Activated CD4-positive, alpha-beta T cell treated with anti-CD3 and anti-CD28 coated beads, Interleukin-2, amount 10 ng/mL, durations not matched to agents 7 days and 5 days (primary cell): ENCODE results near the gene MMAB. TPM values are rescaled to one million over a fixed set of nuclear protein-coding genes. Genes with fewer than 3 reads are reported as not detected.

Experiments
- CTCF ChIA-PET: fragments of 350-600 bp; sonication (Branson Sonifier 250); formaldehyde crosslinking; loops from one replicate; lab custom pipeline; 2021; ENCODE audit warnings: antibody characterized with exemption; lab: Charles Lee
- POLR2A ChIA-PET: fragments of 350-600 bp; sonication (Branson Sonifier 250); formaldehyde crosslinking; loops from one replicate; lab custom pipeline; 2021; ENCODE audit warnings: antibody characterized with exemption; lab: Charles Lee
- DNase-seq: peaks from one replicate; pipeline ENCODE4 v3.0.0-alpha.2; 2020
- H3K27ac Mint-ChIP-seq: one replicate; pipeline ENCODE4 v1.8.0; 2021; ENCODE audit warnings: mild to moderate bottlenecking, moderate library complexity, mixed read lengths
- H3K27me3 Mint-ChIP-seq: one replicate; pipeline ENCODE4 v1.8.0; 2021; ENCODE audit warnings: mixed read lengths
- H3K36me3 Mint-ChIP-seq: one replicate; pipeline ENCODE4 v1.8.0; 2021; ENCODE audit warnings: low read depth, mixed read lengths
- H3K4me1 Mint-ChIP-seq: one replicate; pipeline ENCODE4 v1.8.0; 2021; ENCODE audit warnings: mixed read lengths
- H3K4me3 Mint-ChIP-seq: one replicate; pipeline ENCODE4 v1.8.0; 2021; ENCODE audit warnings: mild to moderate bottlenecking, moderate library complexity, mixed read lengths
- H3K9me3 Mint-ChIP-seq: one replicate; pipeline ENCODE4 v1.8.0; 2021; ENCODE audit warnings: mixed read lengths
- total RNA-seq, 2 experiments: library from RNA; stranded (reverse); gene quantifications; one replicate each; pipeline ENCODE4 v1.2.3, GENCODE V29; 2021

MMAB gene
- total RNA-seq, 2 experiments from 2014 or later: 21.4 to 25.7 TPM

GRCh38 chr12:109598428-109598854, 25.1 kb upstream of the MMAB start:
- Mint-ChIP-seq H3K27me3 (no peaks in the 10 kb centered on the region), H3K36me3 (peaks cover 2% of the 10 kb centered on the region), H3K4me1 (peaks cover 29% of the 10 kb centered on the region), H3K27ac (no peak overlapping the region), H3K4me3 (no peak overlapping the region), H3K9me3 (no peaks in the 10 kb centered on the region)
- CTCF ChIA-PET: interaction anchor here (0.8 to 3.5 kb wide), 5 partner anchors 11 to 261 kb away, joined by 3 to 24 read pairs (median 4); partner anchors contain the start of genes MMAB and MVK
- POLR2A ChIA-PET: no interaction called here
- no peak for DNase-seq

DNA sequence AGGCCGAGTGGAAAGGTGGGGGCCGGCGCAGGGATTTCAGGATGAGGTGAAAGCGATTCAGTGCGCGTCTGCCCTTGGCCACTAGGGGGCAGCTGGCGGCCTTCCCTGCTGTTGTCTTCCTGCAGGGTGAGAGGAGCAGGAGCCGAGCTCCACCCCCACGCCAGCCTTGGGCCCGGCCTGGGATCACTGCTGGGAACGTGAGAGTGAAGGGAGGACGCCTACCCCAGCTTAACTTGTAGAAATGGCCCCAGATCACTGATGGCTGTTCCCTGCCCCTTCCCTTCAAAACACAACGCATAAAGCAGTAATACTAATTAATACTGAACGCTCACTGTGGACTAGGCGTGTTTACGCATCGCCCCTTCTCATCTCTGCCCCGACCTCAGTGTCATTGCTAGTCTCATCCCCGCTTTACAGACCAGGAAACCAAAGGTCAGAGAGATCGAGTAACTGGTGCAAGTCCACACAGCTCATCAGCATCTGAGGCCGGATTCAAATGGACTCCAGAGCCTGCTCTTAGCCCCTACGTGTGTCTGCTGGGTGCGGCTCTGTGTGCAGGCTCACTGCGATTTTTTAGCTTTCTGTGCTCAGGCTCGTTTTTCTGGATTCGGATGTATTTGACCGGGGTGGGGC, 24.6 kb upstream of the MMAB start:
- Mint-ChIP-seq H3K36me3 (peaks cover 3% of the 10 kb centered on the region), H3K4me1 (peaks cover 29% of the 10 kb centered on the region), H3K9me3 (no peaks in the 10 kb centered on the region), H3K27ac (no peak overlapping the region), H3K27me3 (no peaks in the 10 kb centered on the region), H3K4me3 (no peak overlapping the region)
- CTCF ChIA-PET: interaction anchor here (0.8 to 3.5 kb wide), 8 partner anchors 10 to 261 kb away, joined by 3 to 24 read pairs (median 4); partner anchors contain the start of genes MMAB and MVK
- DNase-seq: peak; percentile 63
- POLR2A ChIA-PET: interaction anchor here (0.6 kb wide), 1 partner anchor 247 kb away, joined by 5 read pairs; no protein-coding TSS in a partner anchor

DNA sequence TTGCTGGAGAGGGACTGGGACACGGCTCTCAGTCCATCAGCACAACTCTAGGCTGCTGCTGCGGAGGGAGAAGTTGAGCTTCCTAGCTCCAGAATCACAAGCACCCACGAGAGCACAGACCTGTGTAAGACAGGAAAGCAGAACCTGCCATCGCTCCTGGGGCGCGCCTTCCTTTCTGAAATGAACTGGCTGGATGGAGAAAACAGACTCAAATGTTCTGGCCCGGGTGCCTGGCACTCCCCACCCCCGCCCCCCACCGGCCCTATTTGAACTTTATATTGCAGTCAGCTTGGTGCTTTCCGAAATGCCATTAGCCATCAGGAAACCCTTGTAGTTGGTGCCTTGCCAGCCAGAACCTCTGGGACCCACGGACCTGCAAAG, 24.1 kb upstream of the MMAB start:
- Mint-ChIP-seq H3K27me3 (peaks cover 2% of the 10 kb centered on the region), H3K27ac (no peak overlapping the region), H3K9me3 (no peaks in the 10 kb centered on the region), H3K4me3 (no peak overlapping the region), H3K4me1 (peaks cover 29% of the 10 kb centered on the region), H3K36me3 (peaks cover 7% of the 10 kb centered on the region)
- POLR2A ChIA-PET: interaction anchor here (0.6 kb wide), 1 partner anchor 248 kb away, joined by 5 read pairs; no protein-coding TSS in a partner anchor
- DNase-seq: no peak
- CTCF ChIA-PET: interaction anchor here (0.6 to 3.5 kb wide), 10 partner anchors 10 to 547 kb away, joined by 3 to 24 read pairs (median 4); partner anchors contain the start of genes MMAB and MVK

DNA sequence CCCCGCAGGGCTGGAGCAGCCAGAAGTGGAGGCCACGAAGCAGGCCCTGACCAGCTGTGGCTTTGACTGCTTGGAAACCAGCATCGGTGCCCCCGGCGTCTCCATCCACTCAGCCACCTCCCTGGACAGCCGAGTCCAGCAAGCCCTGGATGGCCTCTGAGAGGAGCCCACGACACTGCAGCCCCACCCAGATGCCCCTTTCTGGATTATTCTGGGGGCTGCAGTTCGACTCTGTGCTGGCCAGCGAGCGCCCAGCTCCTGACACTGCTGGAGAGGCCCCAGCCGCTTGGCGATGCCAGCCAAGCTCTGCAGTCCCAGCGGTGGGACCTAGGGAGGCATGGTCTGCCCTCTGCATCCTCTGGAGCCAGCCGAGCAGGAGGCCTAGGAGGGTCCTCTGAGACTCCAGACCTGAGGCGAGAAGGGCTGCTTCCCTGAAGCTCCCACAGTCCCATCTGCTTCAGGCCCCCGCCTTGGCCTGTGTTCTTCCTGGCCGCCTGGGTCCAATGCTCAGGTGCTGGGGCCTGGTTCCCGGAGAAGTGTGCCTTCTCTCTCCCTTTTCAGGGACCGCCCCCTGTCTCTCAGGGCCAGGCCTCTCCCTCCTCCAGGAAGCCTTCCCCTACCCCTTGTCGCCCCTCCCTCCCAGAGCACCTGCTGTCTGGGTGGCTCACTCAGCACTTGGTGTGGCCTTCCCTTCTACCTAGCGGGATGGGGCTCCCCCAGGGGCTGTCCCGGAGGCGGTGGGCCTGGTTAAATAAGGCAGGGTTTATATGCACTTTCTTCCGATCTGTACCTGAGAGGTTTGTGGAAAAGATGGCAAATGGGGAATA, 23.3 kb upstream of the MMAB start:
- no peak for DNase-seq
- H3K4me3 Mint-ChIP-seq: no peak overlapping the region
- H3K27me3 Mint-ChIP-seq: peaks cover 2% of the 10 kb centered on the region
- ChIA-PET POLR2A (no interaction called here), CTCF (interaction anchor here (0.5 to 3.5 kb wide), 9 partner anchors 9 to 726 kb away, joined by 3 to 24 read pairs (median 4); no protein-coding TSS in a partner anchor)
- H3K9me3 Mint-ChIP-seq: no peaks in the 10 kb centered on the region
- H3K4me1 Mint-ChIP-seq: peaks cover 29% of the 10 kb centered on the region
- H3K27ac Mint-ChIP-seq: no peak overlapping the region
- H3K36me3 Mint-ChIP-seq: peaks cover 8% of the 10 kb centered on the region

DNA sequence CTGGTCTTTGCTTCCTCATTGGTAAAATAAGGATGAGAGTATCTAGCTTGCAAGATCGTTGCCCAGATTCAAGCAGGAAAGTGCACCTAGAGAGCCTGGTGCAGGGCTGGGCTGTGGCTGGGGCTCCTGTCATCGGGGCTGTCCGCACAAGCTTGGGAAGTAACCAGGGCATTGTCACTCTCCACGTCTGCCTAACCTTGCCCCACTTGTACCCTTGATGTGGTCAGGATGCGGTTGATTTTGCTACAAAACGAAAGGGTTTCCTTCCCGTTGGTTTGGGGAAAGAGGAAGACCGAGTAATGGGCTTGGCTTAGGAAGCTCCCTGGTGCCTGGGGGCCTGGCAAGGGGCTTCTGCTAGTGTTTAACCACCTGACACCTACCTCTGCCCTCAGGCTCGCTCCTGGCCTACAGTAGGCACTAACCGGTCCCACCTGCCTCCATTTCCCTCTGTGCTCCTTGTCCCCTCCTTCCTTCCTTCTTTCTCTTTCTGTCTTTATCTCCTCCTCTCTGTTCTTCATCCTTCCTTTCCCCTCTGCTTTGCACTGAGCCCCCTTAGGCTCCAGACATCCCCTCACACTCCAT, 22.1 kb upstream of the MMAB start:
- peaks cover 8% of the 10 kb centered on the region for H3K36me3 Mint-ChIP-seq
- H3K9me3 Mint-ChIP-seq: no peaks in the 10 kb centered on the region
- peaks cover 2% of the 10 kb centered on the region for H3K27me3 Mint-ChIP-seq
- H3K4me1 Mint-ChIP-seq: peaks cover 29% of the 10 kb centered on the region
- peak; percentile 68 for DNase-seq
- peak overlapping the region; percentile 62 for H3K27ac Mint-ChIP-seq
- CTCF ChIA-PET: interaction anchor here (0.5 to 1.9 kb wide), 2 partner anchors 180 to 804 kb away, joined by 3 to 7 read pairs; no protein-coding TSS in a partner anchor
- POLR2A ChIA-PET: no interaction called here
- no peak overlapping the region for H3K4me3 Mint-ChIP-seq

- H3K4me1 Mint-ChIP-seq: peaks cover 29% of the 10 kb centered on the region
- no peak for DNase-seq
- ChIA-PET POLR2A (interaction anchor here (0.8 kb wide), 1 partner anchor 1491 kb away, joined by 3 read pairs; no protein-coding TSS in a partner anchor), CTCF (interaction anchor here (0.7 to 1.9 kb wide), 3 partner anchors 10 to 181 kb away, joined by 3 to 7 read pairs (median 5); no protein-coding TSS in a partner anchor)
- H3K9me3 Mint-ChIP-seq: no peaks in the 10 kb centered on the region
- H3K27ac Mint-ChIP-seq: peak overlapping the region; percentile 62
- H3K36me3 Mint-ChIP-seq: peaks cover 8% of the 10 kb centered on the region
- peaks cover 2% of the 10 kb centered on the region for H3K27me3 Mint-ChIP-seq
- no peak overlapping the region for H3K4me3 Mint-ChIP-seq
Observed at GRCh38 chr12:109594556-109595317, 21.4 kb upstream of the MMAB start.

- ChIA-PET POLR2A (no interaction called here), CTCF (interaction anchor here (0.6 to 1.0 kb wide), 3 partner anchors 33 to 1501 kb away, joined by 3 to 6 read pairs (median 4); no protein-coding TSS in a partner anchor)
- peaks cover 2% of the 10 kb centered on the region for H3K27me3 Mint-ChIP-seq
- no peaks in the 10 kb centered on the region for H3K9me3 Mint-ChIP-seq
- no peak overlapping the region for H3K27ac Mint-ChIP-seq
- no peak for DNase-seq
- H3K4me1 Mint-ChIP-seq: peaks cover 27% of the 10 kb centered on the region
- H3K36me3 Mint-ChIP-seq: peaks cover 13% of the 10 kb centered on the region
- no peak overlapping the region for H3K4me3 Mint-ChIP-seq
Observed at GRCh38 chr12:109592905-109593272, 19.6 kb upstream of the MMAB start.

DNA sequence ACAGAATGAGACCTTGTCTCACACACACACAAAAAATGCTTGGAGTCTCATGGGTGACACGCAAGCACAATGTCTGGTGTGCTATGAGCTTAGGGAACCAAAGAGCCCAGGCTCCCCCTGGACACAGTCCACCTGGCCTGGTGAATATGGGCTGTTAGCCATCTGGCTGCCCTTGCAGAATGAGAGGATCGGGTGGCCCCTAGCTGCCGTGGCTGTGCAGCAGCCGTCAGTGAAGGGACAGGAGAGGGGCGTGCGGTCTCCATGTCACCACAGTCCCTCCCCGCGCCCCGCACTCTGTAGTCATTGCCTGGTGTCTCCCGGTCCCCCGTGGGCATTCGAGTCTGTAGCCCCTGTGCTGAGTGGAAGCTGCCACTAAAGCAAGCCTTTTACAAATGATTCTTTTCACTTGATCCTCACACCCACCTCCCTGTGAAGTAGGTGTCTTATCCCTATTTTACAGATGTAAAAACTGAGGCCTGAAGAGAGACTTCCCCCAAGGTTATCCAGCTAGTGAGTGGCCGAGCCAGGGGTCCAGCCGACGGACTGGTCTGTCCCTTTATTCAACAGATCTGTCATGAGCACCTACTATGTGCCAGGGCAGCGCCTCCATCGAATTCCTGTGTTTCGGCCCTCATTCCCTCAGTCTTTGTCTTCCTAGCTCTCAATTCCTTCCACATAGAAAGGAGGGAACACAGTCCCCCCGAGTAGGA, 19.0 kb upstream of the MMAB start:
- Mint-ChIP-seq H3K9me3 (no peaks in the 10 kb centered on the region), H3K36me3 (peaks cover 16% of the 10 kb centered on the region), H3K4me3 (no peak overlapping the region), H3K27me3 (peaks cover 2% of the 10 kb centered on the region), H3K27ac (no peak overlapping the region), H3K4me1 (peaks cover 23% of the 10 kb centered on the region)
- ChIA-PET CTCF (interaction anchor here (1.0 kb wide), 1 partner anchor 234 kb away, joined by 3 read pairs; no protein-coding TSS in a partner anchor), POLR2A (no interaction called here)
- no peak for DNase-seq

DNA sequence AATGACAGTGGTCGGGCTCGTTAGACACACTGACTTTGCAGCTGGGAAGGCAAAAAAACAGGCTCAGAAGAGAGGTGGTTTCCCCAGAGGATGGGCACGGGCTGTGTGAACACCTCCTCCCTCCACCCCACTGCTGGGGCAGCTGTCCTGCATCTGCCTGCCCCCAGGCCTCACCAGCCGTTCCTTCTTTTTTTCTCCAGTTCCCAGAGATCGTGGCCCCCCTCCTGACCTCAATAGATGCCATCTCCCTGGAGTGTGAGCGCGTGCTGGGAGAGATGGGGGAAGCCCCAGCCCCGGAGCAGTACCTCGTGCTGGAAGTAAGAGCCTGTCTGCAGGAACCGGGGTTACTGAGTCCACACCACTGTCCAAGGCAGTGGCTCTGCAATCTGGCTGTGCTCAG, 17.7 kb upstream of the MMAB start:
- Mint-ChIP-seq H3K27ac (no peak overlapping the region), H3K4me3 (no peak overlapping the region), H3K9me3 (no peaks in the 10 kb centered on the region), H3K4me1 (peaks cover 23% of the 10 kb centered on the region), H3K36me3 (peaks cover 15% of the 10 kb centered on the region), H3K27me3 (peaks cover 2% of the 10 kb centered on the region)
- no peak for DNase-seq
- ChIA-PET POLR2A (no interaction called here), CTCF (no interaction called here)

DNA sequence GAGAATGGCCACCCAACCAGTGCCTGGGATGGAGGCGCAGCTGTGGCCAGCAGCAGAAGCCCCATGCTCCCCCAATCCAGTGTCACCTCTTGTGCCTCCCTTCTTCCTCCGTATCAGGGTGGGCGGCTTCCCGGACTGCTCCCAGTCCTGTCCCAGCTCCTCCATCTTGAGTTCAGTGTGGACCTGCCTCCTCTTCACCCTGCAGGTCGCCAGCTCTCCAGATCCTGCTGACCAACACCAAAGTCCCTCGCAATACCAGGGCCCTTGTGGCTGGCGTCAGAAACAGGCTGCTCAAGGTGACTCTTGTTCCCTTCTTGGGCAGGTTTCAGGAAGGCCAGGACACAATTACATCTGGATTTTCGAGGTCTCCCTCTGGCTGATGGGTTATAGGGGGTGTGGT, 17.3 kb upstream of the MMAB start:
- Mint-ChIP-seq H3K4me1 (peaks cover 19% of the 10 kb centered on the region), H3K4me3 (no peak overlapping the region), H3K36me3 (peaks cover 15% of the 10 kb centered on the region), H3K27ac (no peak overlapping the region), H3K27me3 (peaks cover 2% of the 10 kb centered on the region), H3K9me3 (no peaks in the 10 kb centered on the region)
- POLR2A ChIA-PET: no interaction called here
- CTCF ChIA-PET: interaction anchor here (1.3 kb wide), 1 partner anchor 24 kb away, joined by 3 read pairs; no protein-coding TSS in a partner anchor
- no peak for DNase-seq

DNA sequence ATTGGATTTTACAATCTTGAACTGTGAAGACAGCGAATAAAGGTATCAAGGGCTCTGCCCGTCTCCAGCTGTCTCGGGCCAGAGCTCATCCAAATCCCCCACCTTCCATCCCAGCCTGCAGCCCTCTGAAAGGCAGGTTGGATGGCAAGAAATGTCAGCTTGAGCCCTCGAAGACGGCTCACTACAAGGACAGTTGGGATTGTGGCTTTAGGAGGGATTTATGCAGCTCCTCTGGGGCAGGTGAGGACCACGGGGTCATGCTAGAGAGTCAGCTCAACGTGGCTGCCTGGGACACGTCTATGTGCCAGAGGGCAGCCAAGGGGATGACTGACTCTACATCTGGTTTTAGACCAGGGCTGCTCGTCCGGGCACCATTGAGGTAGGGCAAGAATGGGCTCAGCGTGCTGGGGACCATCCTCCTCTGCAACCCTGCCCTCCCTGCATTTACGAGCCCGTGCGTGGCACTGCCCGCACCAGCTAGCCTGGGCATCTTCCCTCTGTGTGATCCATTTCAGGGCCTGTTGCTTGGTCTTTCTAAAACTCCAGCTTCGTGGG, 16.5 kb upstream of the MMAB start:
- no peak for DNase-seq
- CTCF ChIA-PET: interaction anchor here (0.6 to 5.6 kb wide), 3 partner anchors 8 to 184 kb away, joined by 3 to 24 read pairs (median 3); no protein-coding TSS in a partner anchor
- Mint-ChIP-seq H3K9me3 (no peaks in the 10 kb centered on the region), H3K27me3 (peaks cover 2% of the 10 kb centered on the region), H3K36me3 (peaks cover 15% of the 10 kb centered on the region), H3K27ac (no peak overlapping the region), H3K4me1 (peaks cover 11% of the 10 kb centered on the region), H3K4me3 (no peak overlapping the region)
- POLR2A ChIA-PET: interaction anchor here (0.6 kb wide), 1 partner anchor 451 kb away, joined by 5 read pairs; no protein-coding TSS in a partner anchor
